H54 (cell line): ENCODE results near the gene TP53RK.

ENCODE experiments used
- DNase-seq: peaks from one replicate; pipeline ENCODE4 v3.0.0; 2011; ENCODE audit warnings: low spot score, mixed read lengths; ENCODE audit not compliant: insufficient read length
- FAIRE-seq: peaks from 3 replicates; lab custom pipeline; 2011; peaks lifted over from hg19 to GRCh38; lab: Jason Lieb, UNC
- POLR2A ChIP-seq: IDR thresholded peaks from 2 replicates; pipeline ENCODE4 v1.6.1; 2011; ENCODE audit warnings: low read depth, mild to moderate bottlenecking, low read length

Gene TP53RK

DNA sequence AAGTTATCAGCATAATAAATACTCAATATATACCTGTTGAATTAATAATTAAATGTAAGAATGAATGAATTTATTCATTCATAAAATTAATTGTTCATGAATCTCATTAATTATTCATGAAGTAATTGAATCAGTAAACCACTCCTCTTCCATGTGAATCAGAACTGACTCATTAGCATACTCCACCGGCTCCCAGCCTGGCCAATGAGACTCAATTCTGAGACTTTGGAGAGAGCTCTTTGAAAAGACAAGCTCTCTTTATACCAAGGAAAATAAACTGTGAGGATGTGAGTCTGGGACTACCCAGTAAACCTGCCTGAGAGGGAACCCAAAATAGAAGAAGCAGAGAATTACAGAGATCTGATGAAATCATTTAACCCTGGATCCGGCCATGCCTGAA is 11.8 kb upstream of the TP53RK start:
- FAIRE-seq: no peak
- no peak for TF ChIP-seq POLR2A
- DNase-seq: no peak

DNA sequence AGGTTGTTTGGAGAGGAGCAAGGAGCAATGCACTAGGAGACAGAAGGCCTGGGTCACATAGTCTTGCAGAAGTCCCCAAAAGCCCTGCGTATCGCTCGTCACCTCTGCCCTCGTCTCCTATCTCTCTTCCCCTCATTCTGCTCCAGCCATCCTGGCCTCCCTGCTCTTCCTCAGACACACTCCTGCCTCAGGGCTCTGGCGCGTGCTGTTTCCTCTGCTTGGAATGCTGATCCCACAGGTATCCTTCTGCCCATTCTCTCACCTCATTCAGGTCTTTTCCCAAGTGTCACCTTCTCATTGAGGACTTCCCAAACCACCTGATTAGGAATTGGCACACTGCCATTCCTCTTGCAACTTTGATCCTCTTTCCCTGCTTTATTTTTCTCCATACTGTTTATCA is 11.2 kb upstream of the TP53RK start:
- FAIRE-seq (no peak), DNase-seq (no peak)
- no peak for TF ChIP-seq POLR2A

DNA sequence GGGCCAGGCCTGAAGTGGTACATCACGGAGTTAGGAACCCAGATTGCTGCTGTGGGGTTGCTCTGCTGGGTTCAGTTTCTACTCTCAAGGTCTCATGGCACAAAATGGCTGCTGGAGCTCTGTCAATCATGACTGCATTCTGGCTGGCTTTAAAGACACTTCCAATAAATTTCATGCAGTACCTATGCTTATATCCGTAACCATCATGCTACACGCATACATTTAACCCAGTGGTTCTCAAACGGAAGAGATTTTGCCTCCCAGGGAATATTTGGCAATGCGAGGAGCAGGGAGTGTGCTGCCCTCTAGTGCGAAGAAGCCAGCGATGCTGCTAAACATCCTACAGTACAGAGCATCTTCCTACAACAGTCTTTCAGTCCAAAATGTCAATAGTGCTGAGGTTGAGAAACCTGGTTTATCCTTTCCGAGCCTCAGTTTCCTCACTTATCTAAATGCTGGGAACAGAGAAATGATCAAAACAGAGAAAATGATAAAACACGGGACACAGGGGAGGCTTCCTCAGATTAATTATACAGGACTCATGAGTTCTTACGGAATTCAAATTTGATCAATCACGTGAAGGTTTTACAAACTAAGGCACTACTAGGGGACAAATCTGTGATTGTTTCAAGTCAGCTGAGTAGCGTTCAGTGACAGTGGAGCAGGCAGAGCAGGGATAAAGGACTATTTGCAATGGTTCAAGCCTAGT is 10.6 kb upstream of the TP53RK start:
- FAIRE-seq (no peak), DNase-seq (no peak)
- TF ChIP-seq POLR2A: no peak

DNA sequence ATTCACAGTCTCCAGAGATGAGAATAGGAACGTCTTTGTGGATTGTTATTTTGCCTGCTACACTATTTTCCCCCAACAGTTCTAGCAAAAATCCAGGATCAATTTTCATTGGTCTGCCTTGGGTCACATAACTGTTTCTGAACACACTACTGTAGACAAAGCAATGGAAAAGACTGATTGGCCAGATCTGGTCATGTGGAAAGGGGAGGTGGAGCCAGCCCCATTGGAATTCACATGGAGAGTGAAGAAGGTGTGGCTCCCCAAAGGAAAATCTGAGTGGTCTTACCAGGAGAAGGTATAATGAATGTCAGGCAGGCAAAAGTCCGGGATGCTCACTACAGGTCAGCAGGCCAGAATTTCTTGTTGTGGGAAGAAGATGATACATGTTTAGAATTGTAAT is 9.5 kb upstream of the TP53RK start:
- no peak for TF ChIP-seq POLR2A
- FAIRE-seq (no peak), DNase-seq (no peak)

DNA sequence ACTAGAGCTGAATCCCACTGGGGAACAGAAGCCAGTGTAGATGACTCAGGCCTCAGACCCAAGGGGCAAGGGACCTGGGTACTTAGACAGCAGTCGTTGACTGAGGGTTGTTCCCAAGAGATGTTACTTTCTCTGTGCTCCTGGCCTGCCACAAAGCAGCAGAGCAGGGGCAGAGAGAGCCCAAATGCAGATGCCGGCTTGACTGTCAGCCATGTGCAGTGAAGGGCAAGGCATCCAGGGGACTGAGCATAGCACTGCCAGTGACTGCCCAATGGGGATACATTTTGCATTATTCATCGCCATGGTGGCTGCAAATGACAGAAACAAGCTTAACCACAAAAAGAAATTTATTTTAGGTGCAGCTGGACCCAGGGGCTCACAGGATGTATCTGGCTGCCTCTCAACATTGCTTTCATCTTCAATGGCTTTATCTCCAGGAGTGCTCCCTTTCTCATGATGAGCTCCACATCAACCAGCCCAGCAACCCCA is 7.6 kb upstream of the TP53RK start:
- DNase-seq (no peak), FAIRE-seq (no peak)
- TF ChIP-seq POLR2A: no peak

DNA sequence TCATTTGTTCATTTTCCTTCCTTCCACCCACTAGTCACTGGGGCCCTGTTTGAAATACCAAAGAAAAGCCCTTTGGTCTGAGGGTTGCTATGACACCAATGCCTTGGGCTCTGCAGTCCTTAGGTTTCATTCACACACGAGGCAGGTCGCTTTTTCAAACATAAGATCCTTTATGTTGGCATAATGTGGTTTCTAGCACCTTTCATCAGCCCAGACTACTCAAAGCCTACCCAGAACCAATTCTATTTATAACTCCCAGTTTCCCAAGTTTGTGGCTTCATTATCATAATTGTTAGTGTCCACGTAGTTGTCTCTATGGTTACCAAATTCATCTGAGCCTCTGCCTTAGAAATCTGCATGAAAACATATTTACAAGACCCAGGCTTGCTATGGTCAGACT is 6.6 kb upstream of the TP53RK start:
- TF ChIP-seq POLR2A: no peak
- FAIRE-seq (no peak), DNase-seq (no peak)

DNA sequence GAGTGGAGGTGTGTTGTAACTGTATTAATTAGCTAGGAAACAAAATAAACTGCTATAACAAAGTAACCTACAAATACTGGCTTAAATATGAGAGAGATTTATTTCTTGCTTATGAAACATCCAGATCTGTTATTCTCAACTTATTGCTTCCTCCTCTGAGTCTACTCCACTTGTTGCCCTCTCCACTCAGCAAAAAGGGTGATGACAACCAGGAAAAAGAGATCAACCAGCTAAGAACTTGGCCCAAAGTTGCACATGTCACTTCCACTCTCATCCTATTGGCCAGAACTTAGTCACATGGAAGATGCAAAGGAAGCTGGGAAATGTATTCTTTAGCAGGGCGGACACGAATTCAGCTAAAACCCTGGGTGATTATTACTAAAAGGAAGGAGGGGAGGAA is 5.2 kb upstream of the TP53RK start:
- no peak for TF ChIP-seq POLR2A
- no peak for FAIRE-seq
- no peak for DNase-seq

DNA sequence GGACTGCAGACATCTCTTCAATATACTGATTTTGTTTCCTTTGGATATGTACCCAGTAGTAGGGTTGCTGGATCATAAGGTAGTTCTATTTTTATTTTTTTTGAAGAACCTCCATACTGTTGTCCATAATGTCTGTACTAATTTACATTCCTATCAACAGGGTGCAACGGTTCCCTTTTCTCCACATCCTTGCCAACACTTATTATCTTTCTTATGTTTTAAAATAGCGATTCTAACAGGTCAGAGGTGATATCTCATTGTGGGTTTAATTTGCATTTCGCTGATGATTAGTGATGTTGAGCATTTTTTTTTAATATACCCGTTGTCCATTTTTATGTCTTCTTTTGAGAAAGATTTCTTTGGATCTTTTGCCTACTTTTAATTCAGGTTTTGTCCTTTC is 2.0 kb upstream of the TP53RK start:
- no peak for FAIRE-seq
- DNase-seq: no peak
- TF ChIP-seq POLR2A: no peak

DNA sequence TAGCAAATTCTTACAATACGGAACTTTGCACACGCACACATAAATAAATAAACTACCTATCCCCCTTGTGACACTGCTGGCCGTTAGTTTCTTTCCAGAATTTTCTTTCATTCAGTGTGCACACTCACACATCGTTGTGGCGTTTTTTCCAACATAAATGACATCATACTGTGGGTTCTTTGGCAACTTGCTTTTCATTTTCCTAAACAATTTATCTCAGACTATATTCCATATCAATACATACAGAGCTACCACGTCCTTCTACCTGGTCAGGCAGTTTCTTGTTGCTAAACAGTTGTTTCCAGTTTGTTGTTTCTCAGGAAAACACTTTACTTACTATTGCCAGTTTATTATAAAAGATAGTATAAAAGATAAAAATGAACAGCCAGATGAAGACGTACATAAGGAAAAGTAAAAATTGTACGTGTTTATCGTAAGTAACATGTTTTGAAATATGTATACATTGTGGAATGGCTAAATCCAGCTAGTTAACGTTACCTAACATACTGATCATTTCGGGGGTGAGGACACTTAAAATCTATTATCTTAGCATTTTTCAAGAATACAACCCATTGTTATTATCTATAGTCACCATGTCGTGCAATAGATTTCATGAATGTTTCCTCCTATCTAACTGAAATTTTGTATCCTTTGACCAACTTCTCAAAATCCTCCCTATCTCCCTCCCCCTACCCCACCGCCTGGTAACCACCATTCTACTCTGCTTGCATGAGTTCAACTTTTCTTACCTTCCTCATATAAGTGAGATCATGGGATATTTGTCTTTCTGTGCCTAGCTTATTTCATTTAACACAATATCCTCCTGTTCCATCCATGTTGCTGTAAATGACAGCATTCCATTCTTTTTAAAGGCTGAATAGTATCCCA is 1.2 kb upstream of the TP53RK start:
- DNase-seq: no peak
- FAIRE-seq: no peak
- no peak for TF ChIP-seq POLR2A

DNA sequence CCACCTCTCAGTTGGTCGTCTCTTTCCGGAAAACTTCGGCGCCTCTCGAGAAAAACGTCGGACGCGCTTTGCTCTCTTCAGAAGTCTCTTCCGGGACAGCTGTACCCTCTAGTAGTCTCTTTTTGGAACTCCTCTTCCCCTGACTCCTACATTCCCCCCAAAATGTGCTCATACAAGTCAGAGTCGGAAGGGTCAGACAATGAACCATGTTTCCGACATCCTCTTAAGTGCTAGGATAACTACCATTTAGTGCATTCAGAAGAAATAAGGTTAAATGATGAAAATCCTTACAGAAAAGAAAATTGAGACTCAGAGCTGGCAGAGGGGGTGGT is 476 bp upstream of the TP53RK start:
- DNase-seq (no peak), FAIRE-seq (no peak)
- peak; percentile 57 for TF ChIP-seq POLR2A

DNA sequence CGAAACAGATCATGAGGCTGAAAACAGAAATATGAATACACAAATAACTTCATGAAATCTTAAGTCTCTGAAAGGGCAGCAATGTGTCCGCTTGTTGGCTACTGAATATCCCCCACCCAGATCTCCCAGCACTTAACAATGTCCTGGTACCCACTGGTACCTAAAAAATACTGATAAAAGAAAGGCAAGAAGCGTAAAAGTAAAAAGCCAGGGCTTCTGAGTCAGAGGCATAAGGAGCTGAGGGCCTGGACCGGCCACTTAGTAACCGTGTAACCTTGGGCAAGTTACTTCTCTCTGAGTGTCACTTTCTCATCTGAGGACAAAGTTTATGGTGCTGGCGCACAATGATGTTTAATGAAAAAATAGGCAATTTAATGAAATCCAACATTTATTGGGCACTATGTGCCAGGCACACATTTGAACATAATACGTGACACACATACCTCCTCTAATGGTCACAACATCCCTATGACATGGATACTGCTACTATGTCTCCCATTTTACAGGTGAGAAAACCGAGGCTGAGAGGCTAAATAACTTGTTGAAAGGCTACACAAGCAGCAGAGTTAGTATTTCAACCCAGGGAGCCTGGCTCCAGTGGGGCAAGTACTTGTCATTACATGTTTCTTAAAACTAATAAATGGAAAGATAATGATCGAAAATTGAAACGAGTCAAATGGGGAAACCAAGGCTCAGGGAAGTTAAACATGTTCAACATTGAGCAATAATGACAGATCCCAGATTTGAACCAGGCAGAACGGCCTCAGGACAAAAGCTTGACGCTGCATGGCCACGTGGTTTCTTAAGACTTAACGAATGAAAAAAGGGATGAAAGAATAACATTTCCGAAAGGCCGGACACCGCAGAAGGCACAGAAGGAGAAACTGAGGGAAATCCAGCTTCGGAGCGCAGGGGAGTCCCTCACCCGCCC is 828 bp downstream of the TP53RK start:
- FAIRE-seq: no peak
- no peak for DNase-seq
- no peak for TF ChIP-seq POLR2A

DNA sequence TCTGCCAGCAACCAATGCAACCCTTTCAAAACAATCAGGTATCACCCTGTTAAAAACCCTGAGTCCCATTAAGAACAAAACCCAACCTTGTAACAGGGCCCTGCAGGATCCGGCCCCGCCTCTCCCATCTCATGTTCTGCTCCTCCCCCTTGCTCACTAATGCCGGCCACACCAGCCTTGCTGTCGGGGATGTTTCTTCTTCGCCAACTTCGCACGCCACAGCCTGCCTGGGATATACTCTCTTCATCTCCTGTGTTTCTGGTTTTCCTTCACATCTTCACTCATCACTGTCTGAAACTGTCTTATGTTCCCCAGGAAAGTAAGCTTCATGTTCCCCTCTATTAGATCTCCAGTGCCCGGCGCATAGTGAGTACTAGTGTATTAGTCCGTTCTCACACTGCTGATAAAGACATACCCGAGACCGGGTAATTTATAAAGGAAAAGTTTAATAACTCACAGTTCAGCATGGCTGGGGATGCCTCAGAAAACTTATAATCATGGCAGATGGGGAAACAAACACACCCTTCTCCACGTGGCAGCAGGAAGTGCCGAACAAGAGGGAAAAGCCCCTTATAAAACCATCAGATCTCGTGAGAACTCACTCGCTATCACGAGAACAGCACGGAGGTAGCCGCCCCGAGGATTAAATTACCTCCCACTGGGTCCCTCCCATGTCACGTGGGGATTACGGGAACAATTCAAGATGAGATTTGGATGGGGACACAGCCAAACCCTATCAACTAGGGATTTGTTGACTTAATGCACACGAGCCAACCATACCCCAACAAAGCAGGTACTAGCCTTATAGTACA is 5.1 kb downstream of the TP53RK start:
- no peak for TF ChIP-seq POLR2A
- DNase-seq: no peak
- no peak for FAIRE-seq

DNA sequence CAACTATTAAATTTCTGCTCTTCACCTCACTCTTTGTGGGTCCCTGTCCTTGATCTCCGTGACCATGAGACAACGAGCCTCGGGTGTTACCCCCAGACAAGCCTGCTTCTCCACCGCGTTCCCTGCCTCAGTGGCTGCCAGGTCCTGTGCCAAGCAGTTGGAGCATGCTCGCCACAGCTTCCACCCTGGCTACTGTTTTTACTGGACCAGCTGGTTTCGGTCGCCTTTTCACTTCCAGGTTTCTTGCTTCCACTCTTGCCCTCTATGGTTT is 5.6 kb downstream of the TP53RK start:
- FAIRE-seq: no peak
- DNase-seq: no peak
- no peak for TF ChIP-seq POLR2A
